GM18520 (cell line): ENCODE measurements around the gene E2F1.
"Not testable (repeated sequence)": the region's sequence is repeated elsewhere in the genome, so short reads cannot be mapped to it uniquely, and the experiment has no call there.

Experiments
- ATAC-seq: cut with Tn5 transposase; IDR thresholded peaks from one replicate; pipeline ENCODE4 v1.9.1; 2021; ENCODE audit not compliant: unreplicated experiment

Gene E2F1

DNA sequence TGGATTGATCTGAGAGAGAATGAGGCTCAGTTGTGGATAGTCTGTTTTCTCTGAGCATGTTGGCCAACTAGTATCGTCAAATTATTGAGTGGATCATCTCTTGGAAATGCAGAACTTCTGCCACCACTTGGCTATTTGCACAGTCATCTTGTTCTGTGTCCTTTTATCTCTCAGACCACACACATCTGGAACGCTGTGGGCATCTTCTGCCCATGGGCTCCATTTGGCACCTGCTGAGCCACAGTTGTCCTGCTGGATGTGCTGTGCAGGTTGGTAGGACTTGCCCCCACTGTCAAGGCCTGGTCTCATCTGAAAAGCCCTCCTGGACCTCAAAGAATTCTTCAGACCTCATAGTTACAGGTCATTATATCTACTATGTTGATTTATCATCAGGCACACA lies 40.8 kb downstream of the E2F1 start:
- ATAC-seq = no peak

DNA sequence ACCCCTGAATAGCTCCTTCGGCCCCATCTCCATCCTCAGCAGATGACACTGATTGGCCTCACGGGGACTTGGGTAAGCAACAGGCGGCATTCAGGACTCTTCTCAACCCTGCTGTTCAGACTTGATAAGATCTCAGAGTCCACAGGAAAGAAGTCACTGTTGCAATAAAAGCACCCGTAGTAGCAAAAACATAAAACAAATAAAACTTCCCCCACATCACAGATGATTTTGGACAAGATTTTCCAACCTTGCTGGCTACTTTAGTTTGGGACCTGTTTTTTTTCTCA lies 41.2 kb downstream of the E2F1 start:
- ATAC-seq = no peak

DNA sequence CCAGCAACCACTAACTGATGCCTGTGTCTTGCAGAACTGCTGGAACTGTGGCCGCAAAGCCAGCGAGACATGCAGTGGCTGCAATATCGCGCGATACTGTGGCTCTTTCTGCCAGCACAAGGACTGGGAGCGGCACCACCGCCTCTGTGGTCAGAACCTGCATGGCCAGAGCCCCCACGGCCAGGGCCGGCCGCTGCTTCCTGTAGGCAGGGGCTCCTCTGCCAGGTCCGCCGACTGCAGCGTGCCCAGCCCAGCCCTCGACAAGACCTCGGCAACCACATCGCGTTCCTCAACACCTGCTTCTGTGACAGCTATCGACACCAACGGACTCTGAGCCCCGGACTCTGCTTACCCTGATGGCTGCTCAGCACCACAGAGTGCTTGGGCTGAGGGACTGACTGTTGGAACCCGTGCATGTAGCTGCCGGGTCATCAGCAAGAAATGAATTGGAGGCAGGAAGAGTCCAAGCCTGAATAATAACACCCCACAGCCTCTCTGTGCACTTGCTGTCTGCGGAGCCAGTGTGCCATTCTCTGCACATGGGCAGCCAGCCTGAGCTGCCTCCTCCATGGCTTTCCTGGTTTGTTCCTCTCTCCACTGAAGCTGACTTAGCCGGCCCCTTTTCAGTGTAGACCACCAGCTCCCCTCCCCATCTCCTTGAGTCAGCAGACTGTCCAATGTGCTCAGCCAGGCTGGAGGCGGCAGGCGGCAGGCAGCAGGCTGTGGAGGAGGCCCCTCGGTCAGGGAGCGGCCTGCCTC lies 41.7 kb downstream of the E2F1 start:
- no peak for ATAC-seq

DNA sequence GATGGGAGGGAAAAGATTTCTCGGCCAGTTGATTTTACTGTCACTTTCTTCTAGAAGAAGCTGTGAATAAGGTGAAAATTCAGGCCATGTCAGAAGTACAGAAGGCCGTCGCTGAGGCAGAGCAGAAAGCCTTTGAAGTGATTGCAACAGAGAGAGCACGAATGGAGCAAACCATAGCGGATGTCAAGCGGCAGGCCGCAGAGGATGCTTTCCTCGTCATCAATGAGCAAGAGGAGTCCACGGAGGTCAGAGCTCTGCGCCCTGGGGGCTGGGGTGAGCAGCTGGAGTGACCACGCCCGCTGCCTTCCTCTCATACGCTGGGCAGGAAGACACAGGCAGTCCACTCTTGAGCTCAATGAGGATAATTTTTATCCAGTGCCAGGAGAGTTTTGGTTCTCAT lies 45.9 kb downstream of the E2F1 start:
- ATAC-seq = no peak

DNA sequence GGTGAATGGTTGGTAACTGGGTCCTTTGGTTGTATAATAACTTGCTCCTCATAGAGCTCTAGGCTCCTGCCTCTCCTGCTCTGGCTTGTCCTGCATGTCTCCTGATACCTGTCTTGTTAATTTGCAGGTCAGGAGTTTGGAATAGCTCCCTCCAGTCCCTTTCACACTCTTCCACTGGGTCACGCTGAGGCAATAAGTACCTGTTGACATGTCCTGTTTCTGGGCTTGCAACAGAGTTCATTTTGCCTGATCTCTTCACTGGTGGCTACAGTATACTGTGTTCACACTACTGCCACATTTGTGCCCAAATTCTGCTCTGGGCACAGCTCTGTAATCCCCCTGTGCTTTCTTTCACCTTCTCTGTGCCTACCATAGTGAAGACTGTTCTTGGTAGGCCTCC lies 49.4 kb downstream of the E2F1 start:
- no peak for ATAC-seq

DNA sequence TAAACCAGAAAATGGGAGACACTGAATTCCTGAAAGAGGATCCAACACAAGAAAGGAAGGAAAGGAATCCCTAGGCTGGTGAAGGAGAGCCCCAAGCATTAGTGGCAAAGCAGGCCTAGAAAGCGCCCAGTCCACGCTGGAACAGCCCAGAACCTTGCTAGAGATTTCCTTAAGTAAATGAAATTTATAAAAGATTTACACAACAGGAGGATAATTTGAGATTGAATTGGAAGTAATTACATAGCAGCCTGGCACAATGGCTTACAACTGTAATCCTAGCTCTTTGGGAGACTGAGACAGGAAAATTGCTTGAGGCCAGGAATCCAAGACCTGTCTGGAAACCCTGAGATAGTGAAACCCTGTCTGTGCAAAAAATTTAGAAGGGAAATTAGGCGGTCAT lies 50.8 kb downstream of the E2F1 start:
- ATAC-seq = no peak

DNA sequence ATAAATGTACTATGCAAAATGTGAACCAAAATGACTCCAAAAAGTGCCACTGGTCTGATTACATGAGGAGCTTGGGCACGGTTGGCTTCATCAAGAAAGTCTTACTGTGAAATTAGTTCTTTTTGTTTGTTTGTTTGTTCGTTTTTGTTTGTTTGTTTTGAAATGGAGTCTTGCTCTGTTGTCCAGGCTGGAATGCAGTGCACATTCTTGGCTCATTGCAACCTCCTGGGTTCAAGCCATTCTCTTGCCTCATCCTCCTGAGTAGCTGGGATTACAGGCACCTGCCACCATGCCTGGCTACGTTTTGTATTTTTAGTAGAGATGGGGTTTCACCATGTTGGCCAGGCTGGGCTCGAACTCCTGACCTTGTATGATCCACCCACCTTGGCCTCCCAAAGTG lies 54.3 kb downstream of the E2F1 start:
- ATAC-seq = not testable (repeated sequence)

DNA sequence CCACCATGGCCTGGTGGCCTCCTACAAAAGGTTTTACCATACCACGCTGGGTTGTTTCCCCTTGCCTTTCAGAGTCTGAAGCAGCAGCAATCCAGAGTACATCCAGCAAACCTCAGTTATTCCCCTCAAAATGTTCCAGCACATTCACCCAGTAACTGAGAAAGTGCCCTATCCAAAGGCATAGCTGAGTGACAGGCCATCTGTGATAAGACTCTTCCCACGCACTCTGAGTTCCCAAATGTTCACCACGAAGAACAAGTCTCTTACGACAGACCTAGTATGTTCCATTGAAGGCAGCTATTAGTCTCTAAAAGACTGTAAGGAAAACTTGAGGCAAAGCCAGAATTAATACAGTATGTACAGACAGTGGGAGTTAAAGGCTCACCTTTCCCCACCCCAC lies 55.7 kb downstream of the E2F1 start:
- ATAC-seq = no peak

DNA sequence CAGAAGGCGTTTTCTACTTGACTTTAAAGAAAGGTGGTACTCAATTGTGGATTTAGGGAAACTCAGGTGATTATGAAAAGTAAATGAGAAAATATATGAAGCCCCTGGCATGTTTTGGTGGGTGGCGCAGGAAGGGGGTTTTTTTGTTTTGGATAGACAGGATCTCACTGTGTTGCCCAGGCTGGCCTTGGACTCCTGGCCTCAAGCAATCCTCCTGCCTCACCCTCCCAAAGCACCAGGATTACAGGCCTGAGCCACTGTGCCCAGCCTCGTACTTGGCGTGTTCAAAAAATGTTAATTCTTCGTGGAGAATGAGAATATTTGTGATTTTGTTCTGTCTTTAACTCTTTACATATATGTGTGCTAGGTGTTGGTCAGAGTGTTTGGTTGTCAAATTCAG lies 56.2 kb downstream of the E2F1 start:
- no peak for ATAC-seq

DNA sequence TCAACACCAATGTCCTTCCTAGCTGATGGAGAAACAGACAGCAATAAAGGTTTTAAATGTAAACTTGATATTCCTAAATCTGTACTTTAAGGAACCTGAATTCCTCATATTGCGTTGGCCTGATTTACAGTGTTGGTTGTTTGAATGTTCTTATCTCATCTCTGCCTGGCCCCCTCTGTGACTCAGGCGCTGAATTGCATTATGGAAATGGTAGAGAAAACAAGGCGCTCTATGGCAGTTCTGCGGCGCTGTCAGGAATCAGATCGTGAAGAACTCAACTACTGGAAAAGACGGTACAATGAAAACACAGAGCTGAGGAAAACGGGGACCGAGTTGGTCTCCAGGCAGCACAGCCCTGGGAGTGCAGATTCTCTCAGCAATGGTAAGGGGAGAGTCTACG lies 56.7 kb downstream of the E2F1 start:
- ATAC-seq = no peak

DNA sequence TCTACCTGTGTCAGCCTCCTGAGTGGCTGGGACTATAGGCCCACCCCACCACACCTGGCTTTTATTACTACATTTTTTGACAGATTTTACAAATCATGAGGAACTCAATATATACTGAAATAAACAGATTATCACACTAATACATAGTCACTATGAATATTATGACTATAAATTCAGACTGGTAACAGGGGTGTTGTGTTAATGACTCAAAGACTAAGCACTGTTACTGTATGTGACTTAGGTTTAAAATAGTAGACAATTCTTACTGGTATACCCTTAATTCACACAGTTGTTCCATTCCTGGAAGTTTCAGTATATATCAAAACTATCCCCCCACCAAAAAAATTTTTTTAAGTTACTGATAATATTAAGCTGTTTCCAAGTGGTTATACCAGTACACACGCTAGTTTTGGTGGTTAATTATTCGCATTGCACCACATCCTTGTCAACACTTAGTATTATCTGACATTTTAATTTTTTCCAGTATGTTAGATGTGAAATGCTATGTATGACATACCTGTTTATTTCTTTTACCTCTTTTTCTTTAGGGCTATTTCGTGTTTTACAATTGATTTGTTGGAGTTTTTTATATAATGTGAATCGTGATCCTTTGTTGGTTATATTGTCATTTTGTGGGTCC lies 58.5 kb downstream of the E2F1 start:
- ATAC-seq = no peak

DNA sequence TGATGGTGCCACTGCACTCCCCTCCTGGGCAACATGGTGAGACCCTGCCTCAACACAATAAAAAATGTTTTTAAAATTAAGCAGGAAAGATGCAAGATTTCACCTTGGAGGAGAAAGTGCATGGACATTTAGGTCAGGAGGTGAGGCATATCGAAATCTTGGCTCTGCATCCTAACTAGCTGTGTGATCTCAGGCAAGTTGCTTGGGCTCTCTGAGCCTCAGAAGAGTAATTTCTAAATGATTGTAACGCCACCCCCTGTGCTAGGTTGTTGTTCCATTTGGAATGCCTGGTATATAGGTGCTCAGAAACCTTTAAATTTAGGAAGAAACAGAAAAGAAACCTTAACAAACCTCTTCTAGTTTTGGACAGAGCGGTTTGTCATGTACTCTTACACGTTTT lies 60.0 kb downstream of the E2F1 start:
- ATAC-seq = no peak
